IMR-90 (cell line): ENCODE measurements around the gene ENOX1. TPM values are rescaled to one million over a fixed set of nuclear protein-coding genes. Genes with fewer than 3 reads are reported as not detected.

ENCODE experiments used
- ATAC-seq: fragments of 200-7000 bp; cut with Tn5 transposase; 2 replicates; pipeline ENCODE4 v1.9.1; 2020; ENCODE audit warnings: low read depth, mild to moderate bottlenecking, moderate library complexity
- BruUV-seq: library from RNA; stranded (reverse); fragments of 400-500 nt; replicated peaks from 2 replicates; lab custom pipeline; 2021; lab: Mats Ljungman, UMichigan
- CTCF ChIA-PET: fragments of 300-600 bp; formaldehyde crosslinking; extraction: SDS; loops from one replicate; lab custom pipeline; 2021; ENCODE audit warnings: antibody characterized with exemption; lab: Yijun Ruan, JAX
- POLR2A ChIA-PET: fragments of 300-600 bp; sonication (Branson Sonifier 250); formaldehyde crosslinking; loops from one replicate; lab custom pipeline; 2022; ENCODE audit warnings: antibody characterized with exemption; ENCODE audit not compliant: unreplicated experiment; lab: Charles Lee
- DNase-seq: peaks from one replicate; pipeline ENCODE4 v3.0.0; 2013
- H2AFZ ChIP-seq: replicated peaks from 2 replicates; pipeline ENCODE3; 2013; ENCODE audit warnings: low read length, mild to moderate bottlenecking; ENCODE audit not compliant: poor library complexity
- H2AK5ac ChIP-seq: 2 replicates; pipeline ENCODE4 v1.6.1; 2013; ENCODE audit warnings: low read depth, low read length, inconsistent platforms
- H2AK9ac ChIP-seq: replicated peaks from 2 replicates; pipeline ENCODE3; 2013; ENCODE audit warnings: mild to moderate bottlenecking, low read depth, low read length, moderate library complexity; ENCODE audit not compliant: poor library complexity
- H2BK120ac ChIP-seq: 2 replicates; pipeline ENCODE4 v1.6.1; 2013; ENCODE audit warnings: low read depth, low read length, inconsistent platforms
- H2BK15ac ChIP-seq: 3 replicates; pipeline ENCODE4 v1.6.1; 2013; ENCODE audit warnings: low read depth, low read length, inconsistent platforms
- H2BK20ac ChIP-seq: 2 replicates; pipeline ENCODE4 v1.6.1; 2013; ENCODE audit warnings: low read depth, mild to moderate bottlenecking, inconsistent platforms, low read length, moderate library complexity
- H2BK5ac ChIP-seq: 2 replicates; pipeline ENCODE4 v1.6.1; 2013; ENCODE audit warnings: mild to moderate bottlenecking, low read depth, low read length, inconsistent platforms; ENCODE audit not compliant: poor library complexity, severe bottlenecking
- H3K14ac ChIP-seq: replicated peaks from 2 replicates; pipeline ENCODE4 v1.6.1; 2013; ENCODE audit warnings: low read depth, low read length, inconsistent platforms
- H3K18ac ChIP-seq: 2 replicates; pipeline ENCODE4 v1.6.1; 2013; ENCODE audit warnings: low read depth, low read length, control low read depth
- H3K23ac ChIP-seq: 2 replicates; pipeline ENCODE4 v1.6.1; 2013; ENCODE audit warnings: low read depth, low read length, inconsistent platforms
- H3K27ac ChIP-seq: 2 replicates; pipeline ENCODE4 v1.5.1; 2013; ENCODE audit warnings: mild to moderate bottlenecking, control low read depth, low read length; ENCODE audit not compliant: insufficient read depth
- H3K27me3 ChIP-seq: 2 replicates; pipeline ENCODE4 v1.6.1; 2013; ENCODE audit warnings: low read length; ENCODE audit not compliant: control insufficient read depth, insufficient read depth
- H3K36me3 ChIP-seq: 2 replicates; pipeline ENCODE4 v1.6.1; 2013; ENCODE audit warnings: low read length, mixed read lengths; ENCODE audit not compliant: control insufficient read depth, insufficient read depth
- H3K4ac ChIP-seq: 2 replicates; pipeline ENCODE4 v1.6.1; 2013; ENCODE audit warnings: low read depth, low read length, inconsistent platforms
- H3K4me1 ChIP-seq: 2 replicates; pipeline ENCODE4 v1.6.1; 2013; ENCODE audit warnings: low read length, mixed read lengths; ENCODE audit not compliant: control insufficient read depth, insufficient read depth
- H3K4me2 ChIP-seq: 2 replicates; pipeline ENCODE4 v1.6.1; 2013; ENCODE audit warnings: low read depth, mild to moderate bottlenecking, control low read depth, low read length, moderate library complexity
- H3K4me3 ChIP-seq: 2 replicates; pipeline ENCODE4 v1.5.1; 2013; ENCODE audit warnings: low read depth, mild to moderate bottlenecking, control low read depth, low read length, moderate library complexity; ENCODE audit not compliant: insufficient read depth
- H3K56ac ChIP-seq: 2 replicates; pipeline ENCODE4 v1.6.1; 2013; ENCODE audit warnings: low read length, inconsistent platforms; ENCODE audit not compliant: insufficient read depth; ENCODE audit errors: extremely low read depth
- H3K79me1 ChIP-seq, 2 experiments: 2 replicates each; pipeline ENCODE4 v1.6.1; 2013; ENCODE audit warnings: low read length in 2 of 2, inconsistent platforms in 1 of 2, low read depth in 1 of 2
- H3K9ac ChIP-seq: 2 replicates; pipeline ENCODE4 v1.6.1; 2013; ENCODE audit warnings: low read depth, low read length, control low read depth
- H3K9me1 ChIP-seq: 2 replicates; pipeline ENCODE4 v1.6.1; 2013; ENCODE audit warnings: low read length, inconsistent platforms; ENCODE audit not compliant: insufficient read depth
- H3K9me3 ChIP-seq: 2 replicates; pipeline ENCODE4 v1.6.1; 2013; ENCODE audit warnings: low read length; ENCODE audit not compliant: control insufficient read depth, insufficient read depth
- H4K20me1 ChIP-seq: 2 replicates; pipeline ENCODE4 v1.6.1; 2013; ENCODE audit warnings: low read length, inconsistent platforms; ENCODE audit not compliant: insufficient read depth
- H4K5ac ChIP-seq: 2 replicates; pipeline ENCODE4 v1.6.1; 2013; ENCODE audit warnings: mild to moderate bottlenecking, low read depth, low read length, control low read depth
- H4K8ac ChIP-seq, 2 experiments: 2 replicates each; pipeline ENCODE4 v1.6.1; 2013; ENCODE audit warnings: low read depth in 2 of 2, low read length in 2 of 2, control low read depth in 1 of 2, inconsistent platforms in 1 of 2
- H4K91ac ChIP-seq: 2 replicates; pipeline ENCODE4 v1.6.1; 2013; ENCODE audit warnings: low read depth, low read length, inconsistent platforms; ENCODE audit not compliant: insufficient read depth
- BHLHE40 ChIP-seq: fragments of 150-350 bp; IDR thresholded peaks from 2 replicates; pipeline ENCODE4 v1.6.1; 2016; ENCODE audit warnings: mild to moderate bottlenecking, low read depth, low read length
- CEBPB ChIP-seq: IDR thresholded peaks from 2 replicates; pipeline ENCODE4 v1.6.1; 2012; ENCODE audit warnings: low read depth, low read length, improper control_type of control experiment
- CHD1 ChIP-seq: IDR thresholded peaks from 2 replicates; pipeline ENCODE4 v1.6.1; 2012; ENCODE audit warnings: low read depth, low read length, improper control_type of control experiment
- FOS ChIP-seq: fragments of 150-350 bp; IDR thresholded peaks from 2 replicates; pipeline ENCODE4 v1.6.1; 2016; ENCODE audit warnings: low read depth, low read length
- MAFK ChIP-seq: IDR thresholded peaks from 2 replicates; pipeline ENCODE4 v1.6.1; 2012; ENCODE audit warnings: low read depth, low read length, improper control_type of control experiment
- MAZ ChIP-seq: IDR thresholded peaks from 2 replicates; pipeline ENCODE4 v1.6.1; 2012; ENCODE audit warnings: low read depth, mild to moderate bottlenecking, low read length, improper control_type of control experiment, moderate library complexity, borderline replicate concordance
- MXI1 ChIP-seq: IDR thresholded peaks from 2 replicates; pipeline ENCODE4 v1.6.1; 2012; ENCODE audit warnings: low read depth, mild to moderate bottlenecking, low read length, moderate library complexity, borderline replicate concordance
- NFE2L2 ChIP-seq: fragments of 150-350 bp; IDR thresholded peaks from 2 replicates; pipeline ENCODE4 v1.6.1; 2016; ENCODE audit warnings: low read depth, mild to moderate bottlenecking, low read length
- POLR2A ChIP-seq: IDR thresholded peaks from 2 replicates; pipeline ENCODE4 v1.6.1; 2012; ENCODE audit warnings: mild to moderate bottlenecking, low read depth, low read length
- RCOR1 ChIP-seq: IDR thresholded peaks from 2 replicates; pipeline ENCODE4 v1.6.1; 2012; ENCODE audit warnings: mild to moderate bottlenecking, low read length, improper control_type of control experiment; ENCODE audit not compliant: insufficient replicate concordance
- RFX5 ChIP-seq: IDR thresholded peaks from 2 replicates; pipeline ENCODE4 v1.8.0; 2012; ENCODE audit warnings: low read depth, mild to moderate bottlenecking, low read length, moderate library complexity
- SMC3 ChIP-seq: fragments of 150-350 bp; IDR thresholded peaks from 2 replicates; pipeline ENCODE4 v1.6.1; 2016; ENCODE audit warnings: low read depth, mild to moderate bottlenecking, antibody characterized with exemption, low read length, moderate library complexity
- WGBS, 2 experiments: methylation state at CpG; one replicate each; pipeline versions ENCODE4 v1.1.5 to v1.1.7; 2013; ENCODE audit warnings: missing lambda C conversion rate in 2 of 2; ENCODE audit not compliant: insufficient read length in 1 of 2; ENCODE audit errors: extremely low coverage in 2 of 2; 5-methylcytosine and 5-hydroxymethylcytosine counted together
- dilution Hi-C: fragments of 300-500 bp; cut with HindIII; formaldehyde crosslinking; loops from one replicate; pipeline ENCODE4 v1.14.3; 2018; ENCODE audit warnings: low sequenced_read_pairs; ENCODE audit not compliant: unreplicated experiment
- in situ Hi-C: fragments of 300-500 bp; cut with MboI; formaldehyde crosslinking; loops from 3 replicates; pipeline ENCODE4 v1.14.3; 2019; ENCODE audit warnings: low sequenced_read_pairs, inconsistent platforms, mixed read lengths
- intact Hi-C: fragments of 100-400 bp; cut with micrococcal nuclease; formaldehyde crosslinking; loops from 2 replicates; pipeline ENCODE4 v1.10.0; 2022
- polyA plus RNA-seq, 3 experiments: library from polyadenylated mRNA; depleted of rRNA; stranded (reverse); fragments of >200 nt; gene quantifications; 2 replicates each; pipeline ENCODE4 v1.2.3, GENCODE V29; 2012; ENCODE audit warnings: low replicate concordance in 1 of 3
- total RNA-seq: library from RNA; depleted of rRNA; stranded (reverse); fragments of >200 nt; gene quantifications from 2 replicates; pipeline ENCODE4 v1.2.3, GENCODE V29; 2012
- TF ChIP-seq, protein P1 (sequence below): conservative IDR thresholded peaks from 2 replicates; pipeline ENCODE4 v1.5.1; 2012; ENCODE audit warnings: mild to moderate bottlenecking, low read depth, low read length, improper control_type of control experiment
- TF ChIP-seq, protein P2 (sequence below): fragments of 150-350 bp; IDR thresholded peaks from 2 replicates; pipeline ENCODE4 v1.6.1; 2016; ENCODE audit warnings: low read depth, mild to moderate bottlenecking, low read length, moderate library complexity, borderline replicate concordance

Gene ENOX1
- total and polyA plus RNA-seq, 2 of the 4 experiments (the other 2 are of a cell fraction) = 0.99 to 1.3 TPM

DNA sequence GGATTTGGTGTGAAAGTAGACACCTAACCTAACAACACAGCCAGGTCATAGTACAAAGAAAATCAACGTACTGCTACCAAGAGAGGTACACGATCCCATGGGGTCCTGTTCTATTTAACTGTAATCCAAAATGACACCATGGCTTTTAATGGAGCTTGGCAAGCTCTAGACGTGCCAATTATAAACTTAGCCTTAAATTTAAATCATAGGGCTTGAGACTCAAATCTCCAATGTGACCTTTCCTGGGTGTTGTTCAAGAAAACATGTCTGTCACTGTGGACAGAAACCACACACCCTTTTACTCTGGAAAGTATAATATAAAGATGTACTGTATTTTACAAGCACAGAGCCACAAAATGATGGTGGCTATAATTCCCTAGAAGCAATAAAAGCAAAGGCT, 299.3 kb downstream of the ENOX1 start:
- Histone ChIP-seq H3K9ac (no peak overlapping the region), H2BK5ac (no peak overlapping the region), H3K4me2 (no peak overlapping the region), H2AK5ac (no peak overlapping the region), H4K91ac (no peak overlapping the region), H2BK20ac (no peak overlapping the region), H3K79me1 (no peaks in the 10 kb centered on the region), H2AFZ (no peak overlapping the region), H2BK15ac (no peak overlapping the region), H2BK120ac (no peak overlapping the region), H3K23ac (no peak overlapping the region), H3K4me1 (no peaks in the 10 kb centered on the region), H3K56ac (no peak overlapping the region), H2AK9ac (no peak overlapping the region), H3K27me3 (no peaks in the 10 kb centered on the region), H4K20me1 (no peaks in the 10 kb centered on the region), H3K4me3 (no peak overlapping the region), H4K8ac (no peak overlapping the region), H3K27ac (no peak overlapping the region), H4K5ac (no peak overlapping the region), H3K36me3 (no peaks in the 10 kb centered on the region), H3K4ac (no peak overlapping the region), H3K9me1 (no peaks in the 10 kb centered on the region), H3K14ac (no peak overlapping the region), H3K18ac (no peak overlapping the region), H3K9me3 (no peaks in the 10 kb centered on the region)
- in situ Hi-C loops = no loop called here
- BruUV-seq = no TSS peak
- no peak for ATAC-seq
- 100% methylated on average over 1 of the region's 3 CpGs; no CpG with 5 or more reads in 1 of the 2 experiments for WGBS, 2 experiments
- dilution Hi-C loops = no loop called here
- intact Hi-C loops = no loop called here
- no peak for TF ChIP-seq CHD1
- TF ChIP-seq CEBPB = no peak
- no peak for TF ChIP-seq MAZ
- TF ChIP-seq, protein P1, sequence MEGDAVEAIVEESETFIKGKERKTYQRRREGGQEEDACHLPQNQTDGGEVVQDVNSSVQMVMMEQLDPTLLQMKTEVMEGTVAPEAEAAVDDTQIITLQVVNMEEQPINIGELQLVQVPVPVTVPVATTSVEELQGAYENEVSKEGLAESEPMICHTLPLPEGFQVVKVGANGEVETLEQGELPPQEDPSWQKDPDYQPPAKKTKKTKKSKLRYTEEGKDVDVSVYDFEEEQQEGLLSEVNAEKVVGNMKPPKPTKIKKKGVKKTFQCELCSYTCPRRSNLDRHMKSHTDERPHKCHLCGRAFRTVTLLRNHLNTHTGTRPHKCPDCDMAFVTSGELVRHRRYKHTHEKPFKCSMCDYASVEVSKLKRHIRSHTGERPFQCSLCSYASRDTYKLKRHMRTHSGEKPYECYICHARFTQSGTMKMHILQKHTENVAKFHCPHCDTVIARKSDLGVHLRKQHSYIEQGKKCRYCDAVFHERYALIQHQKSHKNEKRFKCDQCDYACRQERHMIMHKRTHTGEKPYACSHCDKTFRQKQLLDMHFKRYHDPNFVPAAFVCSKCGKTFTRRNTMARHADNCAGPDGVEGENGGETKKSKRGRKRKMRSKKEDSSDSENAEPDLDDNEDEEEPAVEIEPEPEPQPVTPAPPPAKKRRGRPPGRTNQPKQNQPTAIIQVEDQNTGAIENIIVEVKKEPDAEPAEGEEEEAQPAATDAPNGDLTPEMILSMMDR = no peak
- TF ChIP-seq FOS = no peak
- TF ChIP-seq BHLHE40 = no peak
- no peak for TF ChIP-seq NFE2L2
- TF ChIP-seq MAFK = no peak
- TF ChIP-seq RCOR1 = no peak
- no peak for TF ChIP-seq MXI1
- TF ChIP-seq, protein P2, sequence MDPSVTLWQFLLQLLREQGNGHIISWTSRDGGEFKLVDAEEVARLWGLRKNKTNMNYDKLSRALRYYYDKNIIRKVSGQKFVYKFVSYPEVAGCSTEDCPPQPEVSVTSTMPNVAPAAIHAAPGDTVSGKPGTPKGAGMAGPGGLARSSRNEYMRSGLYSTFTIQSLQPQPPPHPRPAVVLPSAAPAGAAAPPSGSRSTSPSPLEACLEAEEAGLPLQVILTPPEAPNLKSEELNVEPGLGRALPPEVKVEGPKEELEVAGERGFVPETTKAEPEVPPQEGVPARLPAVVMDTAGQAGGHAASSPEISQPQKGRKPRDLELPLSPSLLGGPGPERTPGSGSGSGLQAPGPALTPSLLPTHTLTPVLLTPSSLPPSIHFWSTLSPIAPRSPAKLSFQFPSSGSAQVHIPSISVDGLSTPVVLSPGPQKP = no peak
- TF ChIP-seq POLR2A = no peak
- no peak for TF ChIP-seq RFX5
- no peak for TF ChIP-seq SMC3
- CTCF ChIA-PET = no interaction called here
- POLR2A ChIA-PET = no interaction called here
- DNase-seq = no peak
